NB4 (cell line): ENCODE results near the gene COPZ1.
A peak's percentile ranks its signal among the peaks of the same experiment; 100 is the strongest.

ENCODE experiments used
- DNase-seq: peaks from one replicate; pipeline ENCODE4 v3.0.0; 2010; ENCODE audit warnings: low read depth
- H3K4me3 ChIP-seq: one replicate; pipeline ENCODE4 v1.5.1; 2011; ENCODE audit warnings: mild to moderate bottlenecking, low read depth, low read length, moderate library complexity
- CTCF ChIP-seq: IDR thresholded peaks from one replicate; pipeline ENCODE4 v1.5.1; 2012; ENCODE audit warnings: low read depth, low read length
- MYC ChIP-seq: IDR thresholded peaks from 2 replicates; pipeline ENCODE4 v1.6.1; 2011; ENCODE audit warnings: low read depth, low read length
- POLR2A ChIP-seq: IDR thresholded peaks from 2 replicates; pipeline ENCODE4 v1.6.1; 2011; ENCODE audit warnings: mild to moderate bottlenecking; ENCODE audit not compliant: insufficient read length; ENCODE audit errors: extremely low read depth
- TF ChIP-seq, protein P1 (sequence below): IDR thresholded peaks from 2 replicates; pipeline ENCODE4 v1.6.1; 2011; ENCODE audit warnings: low read depth, low read length

The COPZ1 gene

DNA sequence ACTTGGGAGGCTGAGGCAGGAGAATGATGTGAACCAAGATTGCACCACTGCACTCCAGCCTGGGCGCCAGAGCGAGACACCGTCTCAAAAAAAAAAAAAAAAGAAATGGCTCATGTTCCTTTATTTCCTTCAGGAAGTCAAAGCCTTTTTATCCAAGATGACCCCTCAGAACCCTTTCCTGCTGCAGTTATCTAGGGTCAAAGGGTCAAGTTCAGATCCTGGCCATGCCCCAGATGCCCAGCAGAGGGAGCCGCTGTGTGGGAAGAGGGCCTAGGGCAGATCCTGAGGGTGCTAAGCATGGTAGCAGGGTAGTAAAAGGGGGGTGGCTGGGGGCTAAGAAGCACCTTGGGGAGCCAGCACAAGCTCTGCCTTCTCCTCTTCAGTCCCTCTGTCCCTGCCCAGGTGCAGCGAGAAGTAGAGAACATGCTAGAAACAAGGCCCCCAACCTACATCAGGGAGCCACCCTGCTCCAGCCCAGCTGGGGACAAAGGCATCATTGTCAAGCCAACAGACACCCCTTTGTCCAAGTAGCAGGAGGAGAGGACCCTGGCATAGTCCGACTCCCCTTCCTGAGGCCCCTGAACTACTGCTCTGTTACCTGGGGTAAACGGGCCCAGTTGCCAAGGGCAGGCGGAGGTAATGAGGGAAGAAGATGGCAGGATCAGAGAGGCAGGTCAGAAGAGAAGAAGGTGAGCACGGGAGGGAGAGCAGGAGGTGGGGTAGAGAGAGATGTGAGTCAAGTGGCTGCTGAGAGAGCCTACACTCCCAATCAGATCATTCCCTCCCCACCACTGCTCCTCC is 30.6 kb upstream of the COPZ1 start:
- TF ChIP-seq, protein P1, sequence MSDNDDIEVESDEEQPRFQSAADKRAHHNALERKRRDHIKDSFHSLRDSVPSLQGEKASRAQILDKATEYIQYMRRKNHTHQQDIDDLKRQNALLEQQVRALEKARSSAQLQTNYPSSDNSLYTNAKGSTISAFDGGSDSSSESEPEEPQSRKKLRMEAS: peak; percentile 53; the same call in 1 of the 2 replicates
- TF ChIP-seq CTCF: peak; percentile 93
- peak; percentile 58 for TF ChIP-seq MYC
- TF ChIP-seq POLR2A: no peak
- peak; percentile 79 for DNase-seq
- H3K4me3 ChIP-seq: peak overlapping the region; percentile 35

- peak overlapping the region; percentile 35 for H3K4me3 ChIP-seq
- no peak for TF ChIP-seq POLR2A
- TF ChIP-seq, protein P1: no peak
- no peak for TF ChIP-seq MYC
- TF ChIP-seq CTCF: no peak
- no peak for DNase-seq
These were observed 29.9 kb upstream of the COPZ1 start for GRCh38 chr12:54294953-54295566.

- DNase-seq: peak; percentile 49
- TF ChIP-seq, protein P1: no peak
- no peak for TF ChIP-seq POLR2A
- TF ChIP-seq MYC: no peak
- TF ChIP-seq CTCF: no peak
- H3K4me3 ChIP-seq: peak overlapping the region; percentile 51
These were observed 28.4 kb upstream of the COPZ1 start for GRCh38 chr12:54296393-54297099.

GRCh38 chr12:54298904-54299303 is 26.0 kb upstream of the COPZ1 start:
- TF ChIP-seq MYC: no peak
- TF ChIP-seq, protein P1: no peak
- TF ChIP-seq POLR2A: no peak
- no peak for TF ChIP-seq CTCF
- DNase-seq: peak; percentile 38
- peak overlapping the region; percentile 96 for H3K4me3 ChIP-seq

- peak overlapping the region; percentile 96 for H3K4me3 ChIP-seq
- peak; percentile 75 for DNase-seq
- TF ChIP-seq CTCF: no peak
- TF ChIP-seq, protein P1: no peak
- no peak for TF ChIP-seq MYC
- TF ChIP-seq POLR2A: no peak
These were observed 25.3 kb upstream of the COPZ1 start for GRCh38 chr12:54299515-54300224.
